ENCODE measurements around the gene RTKN. TPM values are rescaled to one million over a fixed set of nuclear protein-coding genes. Genes with fewer than 3 reads are reported as not detected.

RTKN gene
- total and polyA plus RNA-seq, 2 of the 13 experiments (the other 11 are each of a cell fraction or from before 2014, with no cell fraction given): 159 to 166 TPM

DNA sequence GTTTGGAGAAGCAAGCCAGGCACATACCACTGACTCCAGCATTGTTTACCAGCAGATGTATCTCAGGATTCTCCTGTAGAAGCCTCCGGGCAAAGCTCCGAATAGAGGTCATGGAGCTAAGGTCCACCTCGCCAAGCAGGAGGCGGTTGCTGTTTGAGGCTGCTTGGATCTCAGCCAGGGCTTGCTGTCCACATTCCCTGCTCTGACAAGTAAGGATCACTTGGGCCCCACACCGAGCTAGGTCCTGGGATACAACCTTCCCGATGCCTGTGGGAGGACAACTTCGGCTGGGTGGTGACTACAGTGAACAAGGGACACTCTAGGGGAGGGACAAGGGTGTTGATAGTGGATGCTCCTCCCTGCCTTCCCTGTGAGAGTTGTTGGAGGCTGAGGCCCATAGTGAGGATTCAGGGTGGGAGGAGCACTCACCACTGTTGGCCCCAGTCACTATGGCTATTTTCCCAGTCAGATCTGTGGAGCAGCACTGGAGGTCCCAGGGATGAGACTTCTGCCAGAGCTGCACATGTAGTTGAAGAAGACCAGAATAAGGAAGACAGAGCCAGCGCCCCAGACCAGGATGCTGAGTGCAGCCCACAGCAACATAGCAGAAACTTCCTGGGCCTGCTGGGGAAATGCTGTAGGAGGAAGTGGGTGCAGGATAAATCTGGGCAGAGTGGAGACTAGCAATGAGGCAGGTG, 28.6 kb downstream of the RTKN start (continued):
- 0 out of 2 replicates have a peak, but pooled peaks have one; percentile 38 for TF ChIP-seq ZNF225 (CRISPR knock-in tag; IDR thresholded peaks at IDR 0.05)
- TF ChIP-seq SP2 (CRISPR knock-in tag; IDR thresholded peaks at IDR 0.05): no peak
- TF ChIP-seq RBFOX2 (IDR thresholded peaks at IDR 0.05; ENCODE audit: low read depth, low read length): no peak
- no peak for TF ChIP-seq ZKSCAN8 (CRISPR knock-in tag; IDR thresholded peaks at IDR 0.05; ENCODE audit: borderline replicate concordance)
- TF ChIP-seq RCOR2 (CRISPR knock-in tag; IDR thresholded peaks at IDR 0.05): peak; percentile 60; the same call in 1 of the 2 replicates
- TF ChIP-seq HDAC1 (CRISPR knock-in tag; IDR thresholded peaks at IDR 0.05): peak; percentile 66; the same call in 1 of the 2 replicates
- peak; percentile 56; the same call in 1 of the 2 replicates for TF ChIP-seq FOXA3 (CRISPR knock-in tag; IDR thresholded peaks at IDR 0.05)
- TF ChIP-seq PHB2 (IDR thresholded peaks at IDR 0.05; ENCODE audit: partially characterized antibody): no peak
- no peak for TF ChIP-seq HMGXB4 (CRISPR knock-in tag; IDR thresholded peaks at IDR 0.05; ENCODE audit: borderline replicate concordance in 1 of 2, low read depth in 1 of 2)
- TF ChIP-seq RARA (CRISPR knock-in tag; IDR thresholded peaks at IDR 0.05): peak; percentile 60; the same call in 1 of the 2 replicates
- no peak for TF ChIP-seq ARHGAP35 (CRISPR knock-in tag; IDR thresholded peaks at IDR 0.05; ENCODE audit: borderline replicate concordance)
- TF ChIP-seq ZNF567 (CRISPR knock-in tag; IDR thresholded peaks at IDR 0.05; ENCODE audit: borderline replicate concordance): no peak
- TF ChIP-seq TGIF2 (CRISPR knock-in tag; IDR thresholded peaks at IDR 0.05): 0 out of 2 replicates have a peak, but pooled peaks have one; percentile 49
- no peak; the same call in 1 of the 2 replicates for TF ChIP-seq ZBTB7A (CRISPR knock-in tag; IDR thresholded peaks at IDR 0.05)
- TF ChIP-seq ZNF563 (CRISPR knock-in tag; IDR thresholded peaks at IDR 0.05): no peak
- no peak for TF ChIP-seq ETS1 (CRISPR knock-in tag; IDR thresholded peaks at IDR 0.05)
- no peak for TF ChIP-seq ZNF652 (CRISPR knock-in tag; IDR thresholded peaks at IDR 0.05; ENCODE audit: borderline replicate concordance, low read depth)
- TF ChIP-seq ARID4A (CRISPR knock-in tag; IDR thresholded peaks at IDR 0.05; ENCODE audit: borderline replicate concordance): peak; percentile 63
- no peak for TF ChIP-seq KLF6 (CRISPR knock-in tag; IDR thresholded peaks at IDR 0.05)
- no peak for TF ChIP-seq CBX2 (IDR thresholded peaks at IDR 0.05; ENCODE audit: low read depth, low read length)
- no peak for TF ChIP-seq CBX2 (CRISPR knock-in tag; IDR thresholded peaks at IDR 0.05; ENCODE audit: low read depth)
- TF ChIP-seq ZFP36L2 (CRISPR knock-in tag; IDR thresholded peaks at IDR 0.05): no peak
- no peak for TF ChIP-seq ZNF781 (CRISPR knock-in tag; IDR thresholded peaks at IDR 0.05; ENCODE audit: borderline replicate concordance, not compliant biosample characterization)
- peak; percentile 20; the same call in 1 of the 2 replicates for TF ChIP-seq FOSL2 (CRISPR knock-in tag; IDR thresholded peaks at IDR 0.05)
